GM12801 (cell line): Measurements from ENCODE around the gene MBNL1.

ENCODE experiments used
- TF ChIP-seq, protein P1 (sequence below): IDR thresholded peaks from one replicate; pipeline ENCODE4 v1.5.1; 2011; ENCODE audit warnings: control low read depth; ENCODE audit not compliant: insufficient read length; ENCODE audit errors: extremely low read depth

MBNL1 gene

GRCh38 chr3:152308475-152308844 is 39.7 kb downstream of the MBNL1 start:
- TF ChIP-seq, protein P1, sequence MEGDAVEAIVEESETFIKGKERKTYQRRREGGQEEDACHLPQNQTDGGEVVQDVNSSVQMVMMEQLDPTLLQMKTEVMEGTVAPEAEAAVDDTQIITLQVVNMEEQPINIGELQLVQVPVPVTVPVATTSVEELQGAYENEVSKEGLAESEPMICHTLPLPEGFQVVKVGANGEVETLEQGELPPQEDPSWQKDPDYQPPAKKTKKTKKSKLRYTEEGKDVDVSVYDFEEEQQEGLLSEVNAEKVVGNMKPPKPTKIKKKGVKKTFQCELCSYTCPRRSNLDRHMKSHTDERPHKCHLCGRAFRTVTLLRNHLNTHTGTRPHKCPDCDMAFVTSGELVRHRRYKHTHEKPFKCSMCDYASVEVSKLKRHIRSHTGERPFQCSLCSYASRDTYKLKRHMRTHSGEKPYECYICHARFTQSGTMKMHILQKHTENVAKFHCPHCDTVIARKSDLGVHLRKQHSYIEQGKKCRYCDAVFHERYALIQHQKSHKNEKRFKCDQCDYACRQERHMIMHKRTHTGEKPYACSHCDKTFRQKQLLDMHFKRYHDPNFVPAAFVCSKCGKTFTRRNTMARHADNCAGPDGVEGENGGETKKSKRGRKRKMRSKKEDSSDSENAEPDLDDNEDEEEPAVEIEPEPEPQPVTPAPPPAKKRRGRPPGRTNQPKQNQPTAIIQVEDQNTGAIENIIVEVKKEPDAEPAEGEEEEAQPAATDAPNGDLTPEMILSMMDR = no peak

- TF ChIP-seq, protein P1 = no peak
Observed at GRCh38 chr3:152309031-152309430, 40.3 kb downstream of the MBNL1 start.

- TF ChIP-seq, protein P1 = no peak
Observed at GRCh38 chr3:152309535-152310307, 41.0 kb downstream of the MBNL1 start.

DNA sequence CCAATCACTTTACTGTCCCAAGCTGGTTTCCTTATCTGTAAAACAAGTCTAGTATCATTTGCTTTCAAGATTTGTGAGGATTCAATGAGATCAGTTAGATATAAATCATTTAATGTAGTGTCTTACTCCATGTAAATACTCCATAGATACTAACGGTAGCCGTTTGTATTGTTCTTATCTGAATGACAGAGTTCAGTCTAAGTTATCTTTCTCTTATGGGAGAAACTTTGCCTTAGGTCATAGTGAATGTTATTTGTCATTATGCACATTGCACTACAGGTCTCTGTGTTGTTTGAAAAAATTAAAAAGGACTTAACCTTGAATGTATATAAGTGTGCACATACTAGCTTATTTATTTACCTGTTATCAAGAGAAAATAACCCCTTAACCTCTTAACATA is 44.7 kb downstream of the MBNL1 start:
- TF ChIP-seq, protein P1 = no peak

- TF ChIP-seq, protein P1 = no peak
Observed at GRCh38 chr3:152313914-152314313, 45.2 kb downstream of the MBNL1 start.

DNA sequence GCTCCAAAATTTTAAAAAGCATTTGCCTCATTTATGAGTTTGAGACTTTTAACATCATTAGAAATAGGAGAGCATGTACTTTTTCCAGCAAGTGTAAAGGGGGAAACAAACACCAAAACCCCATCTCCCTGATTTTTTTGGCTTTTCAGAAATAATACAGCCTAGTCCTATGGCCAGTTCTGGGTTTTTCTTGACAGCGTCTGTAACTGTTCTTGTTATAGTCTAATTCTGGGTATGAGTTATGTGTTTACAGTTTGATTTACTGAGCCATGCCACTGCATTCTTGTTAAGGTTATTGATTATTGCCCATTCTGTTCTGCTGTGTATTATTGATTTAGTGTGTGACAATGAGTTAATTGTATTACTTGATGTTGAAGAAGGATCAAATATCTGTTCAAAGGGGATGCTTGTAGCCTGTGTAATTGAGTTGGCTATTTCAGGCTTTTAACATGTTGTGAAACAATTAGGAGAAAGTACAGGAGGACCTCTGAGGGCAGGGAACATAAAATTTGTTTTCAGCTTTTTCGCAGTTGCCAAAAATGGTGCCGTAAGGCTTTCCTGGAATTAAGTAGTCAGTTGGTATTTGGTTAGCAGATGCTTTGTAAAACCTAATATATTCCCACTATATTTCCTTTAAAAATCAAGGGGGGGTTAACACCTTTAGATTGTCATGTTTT is 46.1 kb downstream of the MBNL1 start:
- TF ChIP-seq, protein P1 = no peak

GRCh38 chr3:152315623-152316022 is 46.9 kb downstream of the MBNL1 start:
- TF ChIP-seq, protein P1 = no peak
